Measurements from ENCODE around the gene HAAO. TPM values are rescaled to one million over a fixed set of nuclear protein-coding genes. Genes with fewer than 3 reads are reported as not detected.

The HAAO gene
- total RNA-seq, 1 donor from 2014 or later, result 0.62 TPM

- no peak for DNase-seq
Measured at GRCh38 chr2:42767899-42768705, 24.3 kb downstream of the HAAO start.

DNA sequence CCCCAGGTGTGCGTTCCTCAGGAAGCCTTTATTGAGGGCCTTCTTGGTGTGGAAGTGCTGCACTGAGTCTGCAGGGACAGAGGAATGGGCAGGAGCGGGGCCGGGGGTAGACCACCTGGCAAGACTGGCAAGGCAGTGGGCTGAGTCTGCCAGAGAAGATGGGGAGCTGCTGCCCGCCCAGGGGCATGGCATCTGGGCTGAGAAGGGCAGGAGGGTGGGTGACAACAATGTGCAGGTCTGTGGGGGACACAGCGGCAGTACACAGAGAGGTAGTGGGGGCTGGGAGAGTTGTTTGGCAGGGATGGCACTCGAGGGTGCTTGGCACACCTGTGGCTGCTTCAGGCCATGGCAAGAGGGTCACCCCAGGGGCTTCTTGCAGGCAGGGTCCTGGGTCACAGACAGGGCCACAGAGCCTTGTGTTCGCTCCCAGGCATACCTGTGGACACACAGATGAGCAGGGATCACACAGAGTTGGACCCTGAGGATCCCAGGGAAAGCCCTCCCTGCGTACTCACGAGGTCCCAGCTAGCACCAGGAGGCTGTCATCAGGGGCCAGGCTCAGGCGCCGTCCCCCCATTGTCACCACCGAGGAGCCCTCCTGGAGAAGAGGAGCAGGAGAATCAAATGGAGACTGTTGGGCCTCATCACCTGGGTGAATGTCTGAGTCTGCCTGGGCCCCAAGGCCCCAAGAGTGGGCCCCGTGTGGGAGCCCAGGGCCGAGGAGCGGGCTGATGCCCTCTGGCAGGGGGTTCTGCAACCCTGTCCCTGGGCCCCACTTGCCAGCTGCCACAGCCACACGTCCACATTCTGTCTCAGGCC, 25.1 kb downstream of the HAAO start:
- DNase-seq, result no peak

- no peak for DNase-seq
Measured at GRCh38 chr2:42765686-42766085, 26.7 kb downstream of the HAAO start.

- DNase-seq, result no peak
Measured at GRCh38 chr2:42764901-42765300, 27.5 kb downstream of the HAAO start.

- no peak for DNase-seq
Measured at GRCh38 chr2:42764096-42764495, 28.3 kb downstream of the HAAO start, which contains the start of gene OXER1. TSS of gene OXER1 (minus strand) at chr2:42764135. CDS start at chr2:42764062, 73 bp downstream.

GRCh38 chr2:42762823-42763804, 29.3 kb downstream of the HAAO start:
- no peak for DNase-seq

DNA sequence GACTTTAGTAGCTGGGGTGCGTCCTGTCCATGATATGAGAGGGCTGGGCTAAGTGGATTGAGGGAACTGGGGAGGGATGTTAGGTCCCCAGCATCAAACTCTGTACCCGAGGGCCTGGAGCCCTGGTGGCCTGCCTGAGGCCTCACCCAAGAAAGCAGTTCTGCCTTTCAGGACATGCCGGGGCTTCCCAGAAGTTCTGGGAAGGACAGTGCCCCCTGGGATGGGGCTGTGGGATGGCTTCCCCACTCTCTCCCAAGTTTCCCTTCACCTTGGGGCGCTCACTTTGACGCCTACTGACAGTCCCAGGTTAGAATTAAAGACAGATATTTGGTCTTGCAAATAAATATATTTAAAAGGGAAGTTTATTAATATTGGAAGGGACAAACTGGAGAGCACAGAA, 30.2 kb downstream of the HAAO start:
- no peak for DNase-seq

GRCh38 chr2:42761554-42761953, 30.8 kb downstream of the HAAO start:
- no peak for DNase-seq

DNA sequence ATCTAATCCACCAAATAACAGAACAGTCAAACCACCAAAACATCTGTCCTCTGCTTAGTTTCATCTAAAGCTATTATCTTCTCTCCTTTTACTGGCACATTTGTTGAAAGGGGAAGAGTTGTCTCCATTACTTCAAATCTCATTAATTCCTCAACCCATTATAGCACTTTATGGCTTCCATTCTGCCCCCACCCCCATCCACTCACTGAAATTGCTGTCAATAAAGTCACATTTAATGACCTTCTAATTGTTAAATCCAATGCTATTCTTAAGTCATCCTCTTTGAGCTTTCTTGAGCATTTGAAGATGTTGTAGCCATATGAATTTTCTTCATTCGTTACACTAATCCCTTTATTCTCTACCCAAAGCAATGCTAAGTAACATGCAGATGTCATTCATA, 33.6 kb downstream of the HAAO start:
- DNase-seq, result no peak

GRCh38 chr2:42757981-42758740, 34.2 kb downstream of the HAAO start:
- DNase-seq, result no peak

- DNase-seq, result no peak
Measured at GRCh38 chr2:42756966-42757513, 35.3 kb downstream of the HAAO start.

GRCh38 chr2:42756150-42756775, 36.1 kb downstream of the HAAO start:
- DNase-seq, result no peak

GRCh38 chr2:42755191-42755880, 37.0 kb downstream of the HAAO start:
- DNase-seq, result no peak

DNA sequence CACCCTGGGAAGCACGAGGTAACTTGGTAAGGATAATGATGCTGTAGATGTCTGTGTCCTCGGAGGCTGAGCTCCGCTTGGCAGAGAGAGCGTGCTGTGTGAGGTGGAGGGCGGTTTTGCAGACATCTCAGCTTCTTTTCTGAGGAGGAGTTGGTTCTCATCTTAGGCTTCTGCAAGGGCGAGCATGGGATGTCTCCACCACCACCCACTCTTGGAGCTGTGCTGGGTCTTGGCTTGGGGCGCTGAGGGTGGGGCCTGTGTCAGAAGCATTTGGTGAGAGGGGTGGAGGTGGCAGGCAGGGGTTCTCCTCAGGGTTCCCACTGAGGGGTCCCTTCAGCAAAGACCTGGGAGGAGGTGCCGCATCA, 37.6 kb downstream of the HAAO start:
- no peak for DNase-seq

GRCh38 chr2:42754021-42754775, 38.2 kb downstream of the HAAO start:
- peak; percentile 59 for DNase-seq

DNA sequence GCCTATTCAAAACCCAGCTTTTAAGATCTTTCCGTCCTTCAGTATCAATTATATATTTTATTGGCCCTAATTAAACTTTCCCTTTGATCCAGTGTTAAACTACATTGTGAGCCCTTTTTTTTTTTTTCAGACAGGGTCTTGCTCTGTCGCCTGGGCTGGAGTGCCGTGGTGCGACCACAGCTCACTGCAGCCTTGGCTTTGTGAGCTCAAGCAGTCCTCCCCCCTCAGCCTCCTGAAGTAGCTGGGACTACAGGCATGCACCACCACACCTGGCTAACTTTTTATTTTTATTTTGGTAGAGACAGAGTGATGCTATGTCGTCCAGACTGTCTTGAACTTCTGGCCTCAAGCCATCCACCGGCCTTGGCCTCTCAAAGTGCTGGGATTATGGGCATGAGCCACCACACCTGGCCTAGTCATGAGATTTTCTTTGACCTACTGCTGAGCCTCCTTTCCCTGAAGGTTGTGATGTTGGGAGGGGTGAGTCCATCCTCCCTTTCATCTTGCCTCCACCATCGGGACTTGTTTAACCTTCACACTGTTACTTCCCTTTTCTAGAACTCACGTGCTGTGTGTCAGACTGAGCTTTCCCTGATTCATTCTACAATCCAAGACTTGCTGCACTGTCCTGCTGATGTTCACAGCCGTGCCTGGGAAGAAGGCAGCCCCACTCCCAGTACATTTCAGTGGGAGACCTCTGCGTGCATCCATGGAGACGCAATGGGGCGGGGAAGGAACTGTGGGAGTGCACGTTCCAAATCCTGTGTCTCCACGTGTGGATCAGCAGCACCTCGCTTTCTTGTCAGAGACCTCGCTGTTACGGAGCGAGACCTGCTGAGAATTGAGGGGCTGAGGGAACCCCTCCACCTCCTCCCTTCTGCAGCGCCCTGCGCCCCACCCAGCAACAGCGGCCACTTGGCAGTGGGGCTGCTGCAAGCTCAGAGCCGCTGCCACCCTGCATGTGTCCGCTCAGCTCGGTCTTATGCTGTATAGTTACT, 39.3 kb downstream of the HAAO start:
- DNase-seq, result no peak

DNA sequence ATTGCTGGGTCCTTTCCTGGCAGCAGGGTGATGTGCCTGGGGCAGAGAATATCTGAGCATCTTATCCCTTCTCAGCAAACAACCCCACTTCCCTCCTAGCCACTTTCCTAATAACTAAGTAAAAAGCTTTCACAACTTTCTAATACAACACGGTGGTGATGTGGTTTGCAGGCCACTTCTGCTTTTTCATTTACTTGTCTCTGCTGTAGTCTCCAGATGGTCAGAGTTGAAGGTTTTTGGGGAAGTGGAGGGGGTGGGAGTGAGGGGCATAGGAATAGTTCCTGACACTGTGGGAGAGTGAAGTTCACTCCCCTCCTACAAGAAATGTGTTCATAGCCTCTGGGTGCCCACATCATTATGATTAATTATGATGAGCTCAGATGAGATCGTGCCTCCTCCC, 40.1 kb downstream of the HAAO start:
- no peak for DNase-seq

GRCh38 chr2:42748840-42749239, 43.5 kb downstream of the HAAO start:
- DNase-seq, result no peak

Data from occipital lobe (tissue), 2 donors.